SH-SY5Y (cell line): ENCODE measurements around the gene GRIK2.

Source experiments
- GATA2 ChIP-seq: IDR thresholded peaks from 2 replicates; pipeline ENCODE4 v1.6.1; 2011; ENCODE audit warnings: mild to moderate bottlenecking, low read depth, low read length
- GATA3 ChIP-seq: IDR thresholded peaks from 2 replicates; pipeline ENCODE4 v1.6.1; 2011; ENCODE audit warnings: low read depth, mild to moderate bottlenecking, low read length, moderate library complexity

DNA sequence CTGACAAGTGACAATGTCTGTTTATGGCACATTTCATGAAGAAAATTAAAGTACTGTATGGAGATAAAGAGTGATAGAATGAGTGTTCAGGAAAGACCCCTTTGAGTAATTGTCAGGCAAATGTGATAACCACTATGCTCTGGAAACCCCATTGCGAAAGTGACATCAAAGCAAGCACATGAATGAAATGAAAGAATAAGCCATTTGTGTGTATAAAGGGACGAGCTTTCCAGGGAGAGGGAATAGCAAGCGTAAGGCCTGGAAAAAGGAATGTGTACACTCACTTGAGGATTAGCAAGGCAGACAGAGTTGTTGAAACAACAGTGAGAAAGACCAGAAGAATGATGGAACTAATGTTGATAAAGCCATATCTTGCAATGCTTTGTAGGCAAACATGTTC is 490.0 kb downstream of the GRIK2 start:
- no peak for TF ChIP-seq GATA2
- TF ChIP-seq GATA3 = no peak
